DOHH2 (cell line): ENCODE measurements around the gene USP34.

Experiments used
- CTCF ChIP-seq: fragments of 200-600 bp; sonication (generic); IDR thresholded peaks from one replicate; pipeline ENCODE4 v1.5.1; 2014; ENCODE audit warnings: antibody characterized with exemption, mild to moderate bottlenecking, low read depth, low read length; ENCODE audit not compliant: poor library complexity, severe bottlenecking
- EZH2phosphoT487 ChIP-seq: fragments of 200-600 bp; sonication (generic); IDR thresholded peaks from 2 replicates; pipeline ENCODE4 v1.6.1; 2017; ENCODE audit warnings: borderline replicate concordance, mild to moderate bottlenecking, antibody characterized with exemption, low read length, moderate library complexity, mixed read lengths

GRCh38 chr2:61469424-61470121 lies 1.3 kb downstream of the USP34 start:
- no peak for TF ChIP-seq EZH2phosphoT487
- no peak for TF ChIP-seq CTCF
